ENCODE results near the gene NLRP4. TPM values are rescaled to one million over a fixed set of nuclear protein-coding genes. Genes with fewer than 3 reads are reported as not detected.

The NLRP4 gene
- total RNA-seq, 4 donors from 2014 or later, result not detected

DNA sequence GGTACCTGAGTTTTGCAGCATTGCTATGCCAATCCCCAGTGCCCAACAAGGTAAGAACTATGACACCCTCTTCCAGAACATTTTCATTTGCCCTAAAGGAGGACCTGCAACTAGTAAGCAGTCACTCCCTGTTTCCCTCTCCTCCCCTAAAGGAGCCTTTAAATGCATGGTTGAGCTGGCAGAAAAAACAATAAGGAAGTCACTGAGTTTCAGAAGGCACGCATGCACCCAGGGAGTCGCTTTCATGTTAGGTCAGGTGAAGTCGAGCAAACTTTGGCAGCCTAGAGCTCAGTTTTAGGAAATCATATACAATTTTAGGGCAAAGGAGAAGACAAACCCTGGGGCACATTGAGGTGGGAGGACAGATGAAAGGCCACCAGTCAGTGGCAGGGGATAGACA is 16.3 kb upstream of the NLRP4 start:
- TF ChIP-seq EP300 (IDR thresholded peaks at IDR 0.05), result no peak
- no peak for TF ChIP-seq CTCF (IDR thresholded peaks at IDR 0.05)
- no peak for TF ChIP-seq POLR2A (IDR thresholded peaks at IDR 0.05; ENCODE audit: low read depth)
- TF ChIP-seq POLR2AphosphoS5 (IDR thresholded peaks at IDR 0.05), result no peak
- 85% methylated on average over 3 of the region's 3 CpGs for WGBS
- DNase-seq (ENCODE audit: extremely low spot score), result no peak
- intact Hi-C loops (cut with DNase I), result no loop called here
- no peaks in the 10 kb centered on the region for H3K36me3 ChIP-seq
- H3K4me1 ChIP-seq, result no peaks in the 10 kb centered on the region
- no peak overlapping the region for H3K4me3 ChIP-seq
- H3K27ac ChIP-seq (replicated peaks in 1 of 4), result no peak overlapping the region
- no peaks in the 10 kb centered on the region for H3K9me3 ChIP-seq
- H3K27me3 ChIP-seq, result peaks cover 0 to 9% (median 0%) of the 10 kb centered on the region in 4 donors

DNA sequence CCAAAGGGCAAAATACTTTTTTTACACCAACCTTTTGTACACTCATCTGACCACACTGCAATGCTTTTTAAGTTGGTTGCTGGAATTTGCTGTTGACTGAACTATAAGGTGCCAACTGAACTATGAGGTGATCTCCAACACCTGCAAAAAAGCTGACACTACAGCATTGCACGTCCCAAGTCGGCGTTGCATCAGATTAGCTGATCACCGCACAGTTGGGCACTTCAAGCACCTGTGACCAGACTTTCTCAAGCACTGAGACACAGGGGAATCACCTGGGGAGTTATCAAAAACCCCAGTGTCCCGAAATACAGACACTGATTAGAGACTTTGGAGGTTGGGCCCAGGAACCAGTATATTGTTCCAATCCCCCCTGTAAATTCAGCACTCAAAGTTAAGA is 5.7 kb upstream of the NLRP4 start:
- 87% methylated on average over 5 of the region's 5 CpGs for WGBS
- H3K4me3 ChIP-seq, result no peak overlapping the region
- H3K9me3 ChIP-seq, result no peaks in the 10 kb centered on the region
- no peak overlapping the region for H3K27ac ChIP-seq (replicated peaks in 1 of 4)
- intact Hi-C loops (cut with DNase I), result no loop called here
- no peaks in the 10 kb centered on the region for H3K4me1 ChIP-seq
- peaks cover 0 to 6% (median 0%) of the 10 kb centered on the region in 4 donors for H3K27me3 ChIP-seq
- TF ChIP-seq CTCF (IDR thresholded peaks at IDR 0.05) (no peak), POLR2AphosphoS5 (IDR thresholded peaks at IDR 0.05) (no peak), POLR2A (IDR thresholded peaks at IDR 0.05; ENCODE audit: low read depth) (no peak), EP300 (IDR thresholded peaks at IDR 0.05) (no peak)
- no peaks in the 10 kb centered on the region for H3K36me3 ChIP-seq
- no peak for DNase-seq (ENCODE audit: extremely low spot score)

DNA sequence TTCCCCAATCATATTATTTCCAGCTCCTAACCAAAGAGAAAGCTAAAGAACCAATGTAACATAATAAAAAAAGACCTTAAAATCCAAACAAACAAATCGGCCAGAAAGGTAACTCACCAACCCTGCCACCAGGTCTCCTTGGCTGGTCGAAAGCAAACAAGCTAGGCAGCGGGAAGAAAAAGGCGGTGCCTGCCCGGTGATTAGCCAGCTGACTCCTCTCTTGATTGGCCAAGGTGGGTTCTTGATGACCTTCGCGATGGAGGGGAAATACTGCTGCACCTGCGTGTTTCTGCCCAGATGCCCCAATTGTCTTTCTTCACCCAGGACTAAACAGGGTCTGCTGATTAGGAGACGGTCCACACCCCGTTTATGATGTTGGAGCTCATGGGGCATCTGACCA is 4.5 kb upstream of the NLRP4 start, which contains the start of gene NLRP11:
Gene NLRP11, minus strand, starts transcription at position 154 of the 400 bp plus-strand sequence. CDS start 13,825 bp downstream, outside the sequence.
- Histone ChIP-seq H3K9me3 (peaks cover 0 to 5% (median 0%) of the 10 kb centered on the region in 4 donors), H3K27me3 (peaks cover 0 to 6% (median 0%) of the 10 kb centered on the region in 4 donors), H3K36me3 (no peaks in the 10 kb centered on the region), H3K27ac (replicated peaks in 1 of 4) (no peak within 1 kb of the TSS), H3K4me1 (no peaks in the 10 kb centered on the region), H3K4me3 (no peak within 1 kb of the TSS)
- no peak for DNase-seq (ENCODE audit: extremely low spot score)
- intact Hi-C loops (cut with DNase I), result no loop called here
- TF ChIP-seq CTCF (IDR thresholded peaks at IDR 0.05) (no peak), EP300 (IDR thresholded peaks at IDR 0.05) (no peak), POLR2A (IDR thresholded peaks at IDR 0.05; ENCODE audit: low read depth) (no peak), POLR2AphosphoS5 (IDR thresholded peaks at IDR 0.05) (no peak)
- 90% methylated on average over 10 of the region's 10 CpGs for WGBS

GRCh38 chr19:55832676-55833075 is 3.7 kb upstream of the NLRP4 start:
- H3K9me3 ChIP-seq, result peaks cover 0 to 5% (median 0%) of the 10 kb centered on the region in 4 donors
- H3K27ac ChIP-seq (replicated peaks in 1 of 4), result no peak overlapping the region
- no peaks in the 10 kb centered on the region for H3K4me1 ChIP-seq
- H3K4me3 ChIP-seq, result no peak overlapping the region
- H3K27me3 ChIP-seq, result peaks cover 0 to 8% (median 0%) of the 10 kb centered on the region in 4 donors
- no peaks in the 10 kb centered on the region for H3K36me3 ChIP-seq
- intact Hi-C loops (cut with DNase I), result no loop called here
- 72% methylated on average over 4 of the region's 4 CpGs for WGBS
- TF ChIP-seq EP300 (IDR thresholded peaks at IDR 0.05) (no peak), POLR2A (IDR thresholded peaks at IDR 0.05; ENCODE audit: low read depth) (no peak), CTCF (IDR thresholded peaks at IDR 0.05) (no peak), POLR2AphosphoS5 (IDR thresholded peaks at IDR 0.05) (no peak)
- DNase-seq (ENCODE audit: extremely low spot score), result no peak

DNA sequence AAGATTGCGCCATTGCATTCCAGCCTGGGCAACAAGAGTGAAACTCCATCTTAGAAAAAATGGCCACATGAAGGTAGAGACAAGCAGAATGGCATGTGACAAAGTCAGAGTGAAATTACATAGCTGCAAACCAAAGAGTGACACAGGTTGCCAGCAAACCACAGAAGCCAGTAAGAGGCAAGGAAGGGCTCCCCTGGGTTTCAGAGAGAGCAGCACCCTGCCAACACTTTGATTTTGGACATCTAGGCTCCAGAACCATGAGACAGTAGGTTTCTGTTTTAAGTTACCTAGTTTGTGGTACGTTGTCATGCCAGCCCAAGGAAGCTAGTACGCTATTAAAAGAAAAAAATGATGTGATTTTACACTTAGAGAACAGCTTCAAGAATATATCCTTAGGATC is 1.9 kb downstream of the NLRP4 start:
- no peak for DNase-seq (ENCODE audit: extremely low spot score)
- intact Hi-C loops (cut with DNase I), result no loop called here

More for the DNA sequence above, 1.9 kb downstream of the NLRP4 start:
- no peak overlapping the region for H3K4me3 ChIP-seq
- no peaks in the 10 kb centered on the region for H3K4me1 ChIP-seq
- 84% methylated on average over 3 of the region's 3 CpGs for WGBS
- peaks cover 0 to 14% (median 2%) of the 10 kb centered on the region in 4 donors for H3K9me3 ChIP-seq
- no peak overlapping the region for H3K27ac ChIP-seq (replicated peaks in 1 of 4)
- TF ChIP-seq POLR2A (IDR thresholded peaks at IDR 0.05; ENCODE audit: low read depth) (no peak), POLR2AphosphoS5 (IDR thresholded peaks at IDR 0.05) (no peak), EP300 (IDR thresholded peaks at IDR 0.05) (no peak), CTCF (IDR thresholded peaks at IDR 0.05) (no peak)
- no peaks in the 10 kb centered on the region for H3K36me3 ChIP-seq
- peaks cover 0 to 10% (median 0%) of the 10 kb centered on the region in 4 donors for H3K27me3 ChIP-seq
